ENCODE data around the gene ZBTB42. TPM values are rescaled to one million over a fixed set of nuclear protein-coding genes. Genes with fewer than 3 reads are reported as not detected.

The ZBTB42 gene
- total and polyA plus RNA-seq, 2 of the 13 experiments (the other 11 are each of a cell fraction or from before 2014, with no cell fraction given) = 2.8 to 4.2 TPM

DNA sequence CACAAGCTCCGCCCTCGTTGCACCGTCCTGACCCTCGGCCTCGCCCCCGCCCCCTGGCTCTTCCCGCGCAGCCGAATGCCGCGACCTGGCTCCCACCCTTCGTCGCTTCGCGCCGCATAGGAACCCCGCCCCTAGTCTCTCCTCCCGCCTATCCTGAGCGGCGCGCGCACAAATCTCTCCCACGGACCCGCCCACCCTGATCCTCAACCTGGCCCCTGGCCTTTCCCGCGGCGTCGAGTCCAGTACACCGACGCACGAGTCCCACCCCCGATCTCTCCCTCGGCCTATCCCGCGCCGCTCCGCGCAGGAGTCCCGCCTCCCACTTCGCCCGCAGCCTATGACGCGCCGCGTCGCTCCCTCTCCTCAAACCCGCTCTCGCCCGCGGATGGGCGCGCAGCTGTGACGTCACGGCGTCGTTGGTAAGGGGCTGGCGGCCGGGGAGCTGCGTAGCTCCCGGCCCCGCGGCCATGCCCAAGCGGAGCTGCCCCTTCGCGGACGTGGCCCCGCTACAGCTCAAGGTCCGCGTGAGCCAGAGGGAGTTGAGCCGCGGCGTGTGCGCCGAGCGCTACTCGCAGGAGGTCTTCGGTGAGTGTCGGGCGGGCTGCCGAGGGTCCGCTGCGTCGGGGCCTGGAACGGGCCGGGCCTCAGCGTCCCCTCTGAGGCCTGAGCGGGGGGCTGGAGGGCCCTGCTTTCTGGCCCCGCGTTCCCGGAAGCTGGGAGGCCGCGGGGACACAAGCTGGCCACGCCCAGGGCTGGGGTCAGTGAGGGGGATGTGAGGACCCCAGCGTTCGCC lies 48.0 kb upstream of the ZBTB42 start, which contains the start of gene SIVA1 (continued):
- TF ChIP-seq, protein P1, sequence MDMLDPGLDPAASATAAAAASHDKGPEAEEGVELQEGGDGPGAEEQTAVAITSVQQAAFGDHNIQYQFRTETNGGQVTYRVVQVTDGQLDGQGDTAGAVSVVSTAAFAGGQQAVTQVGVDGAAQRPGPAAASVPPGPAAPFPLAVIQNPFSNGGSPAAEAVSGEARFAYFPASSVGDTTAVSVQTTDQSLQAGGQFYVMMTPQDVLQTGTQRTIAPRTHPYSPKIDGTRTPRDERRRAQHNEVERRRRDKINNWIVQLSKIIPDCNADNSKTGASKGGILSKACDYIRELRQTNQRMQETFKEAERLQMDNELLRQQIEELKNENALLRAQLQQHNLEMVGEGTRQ (IDR thresholded peaks at IDR 0.05; ENCODE audit: low read depth, low read length) = no peak
- TF ChIP-seq, protein P1 (CRISPR knock-in tag; IDR thresholded peaks at IDR 0.05; ENCODE audit: borderline replicate concordance) = 0 out of 2 replicates have a peak, but pooled peaks have one; percentile 50
- no peak for TF ChIP-seq MAF1 (CRISPR knock-in tag; IDR thresholded peaks at IDR 0.05; ENCODE audit: borderline replicate concordance)
- no peak for TF ChIP-seq SMARCE1 (IDR thresholded peaks at IDR 0.05; ENCODE audit: borderline replicate concordance)
- TF ChIP-seq, protein P2, sequence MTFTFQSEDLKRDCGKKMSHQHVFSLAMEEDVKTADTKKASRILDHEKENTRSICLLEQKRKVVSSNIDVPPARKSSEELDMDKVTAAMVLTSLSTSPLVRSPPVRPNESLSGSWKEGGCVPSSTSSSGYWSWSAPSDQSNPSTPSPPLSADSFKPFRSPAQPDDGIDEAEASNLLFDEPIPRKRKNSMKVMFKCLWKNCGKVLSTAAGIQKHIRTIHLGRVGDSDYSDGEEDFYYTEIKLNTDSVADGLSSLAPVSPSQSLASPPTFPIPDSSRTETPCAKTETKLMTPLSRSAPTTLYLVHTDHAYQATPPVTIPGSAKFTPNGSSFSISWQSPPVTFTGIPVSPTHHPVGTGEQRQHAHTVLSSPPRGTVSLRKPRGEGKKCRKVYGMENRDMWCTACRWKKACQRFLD (CRISPR knock-in tag; IDR thresholded peaks at IDR 0.05; ENCODE audit: borderline replicate concordance) = no peak; the same call in 1 of the 2 replicates
- 0 out of 2 replicates have a peak, but pooled peaks have one; percentile 59 for TF ChIP-seq ZNF570 (CRISPR knock-in tag; IDR thresholded peaks at IDR 0.05; ENCODE audit: borderline replicate concordance)
- TF ChIP-seq ZNF879 (CRISPR knock-in tag; IDR thresholded peaks at IDR 0.05) = no peak; the same call in 1 of the 2 replicates
- TF ChIP-seq HMGA1 (CRISPR knock-in tag; conservative IDR thresholded peaks at IDR 0.05) = no peak
- TF ChIP-seq ZNF124 (CRISPR knock-in tag; IDR thresholded peaks at IDR 0.05) = peak; percentile 40; the same call in 1 of the 2 replicates
- TF ChIP-seq, protein P3, sequence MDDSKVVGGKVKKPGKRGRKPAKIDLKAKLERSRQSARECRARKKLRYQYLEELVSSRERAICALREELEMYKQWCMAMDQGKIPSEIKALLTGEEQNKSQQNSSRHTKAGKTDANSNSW (CRISPR knock-in tag; IDR thresholded peaks at IDR 0.05; ENCODE audit: borderline replicate concordance) = no peak
- peak; percentile 65; the same call in 1 of the 2 replicates for TF ChIP-seq MED13 (CRISPR knock-in tag; IDR thresholded peaks at IDR 0.05)
- peak; percentile 57; the same call in 1 of the 3 replicates for TF ChIP-seq MXI1 (IDR thresholded peaks at IDR 0.05; ENCODE audit: borderline replicate concordance, low read depth, low read length)
- TF ChIP-seq SMAD1 (CRISPR knock-in tag; IDR thresholded peaks at IDR 0.05; ENCODE audit: borderline replicate concordance, low read depth) = peak; percentile 84; the same call in 1 of the 2 replicates
- TF ChIP-seq PRPF4 (IDR thresholded peaks at IDR 0.05; ENCODE audit: low read depth, low read length, poor library complexity, severe bottlenecking) = no peak
- no peak for TF ChIP-seq ZNF773 (CRISPR knock-in tag; IDR thresholded peaks at IDR 0.05; ENCODE audit: borderline replicate concordance)
- TF ChIP-seq, protein P4, sequence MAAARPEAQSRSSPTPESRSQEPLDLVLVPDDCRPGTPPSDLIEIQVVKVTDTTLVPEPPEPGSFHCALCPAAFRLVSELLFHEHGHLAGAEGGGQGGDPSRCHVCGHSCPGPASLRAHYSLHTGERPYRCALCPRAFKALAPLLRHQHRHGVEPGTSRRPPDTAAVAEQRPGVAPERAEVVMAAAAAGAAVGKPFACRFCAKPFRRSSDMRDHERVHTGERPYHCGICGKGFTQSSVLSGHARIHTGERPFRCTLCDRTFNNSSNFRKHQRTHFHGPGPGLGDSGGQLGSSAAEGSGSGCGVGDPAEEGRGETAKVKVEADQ (CRISPR knock-in tag; IDR thresholded peaks at IDR 0.05; ENCODE audit: borderline replicate concordance) = peak; percentile 92; the same call in 1 of the 2 replicates
- peak; percentile 32; the same call in 1 of the 2 replicates for TF ChIP-seq FOXC1 (CRISPR knock-in tag; IDR thresholded peaks at IDR 0.05; ENCODE audit: borderline replicate concordance)
- TF ChIP-seq NCOR1 (IDR thresholded peaks at IDR 0.05; ENCODE audit: borderline replicate concordance, low read length) = peak; percentile 33; the same call in 1 of the 2 replicates
- TF ChIP-seq ZNF737 (CRISPR knock-in tag; IDR thresholded peaks at IDR 0.05; ENCODE audit: borderline replicate concordance) = peak; percentile 89
- 0 out of 2 replicates have a peak, but pooled peaks have one; percentile 44 for TF ChIP-seq ZC3H4 (CRISPR knock-in tag; IDR thresholded peaks at IDR 0.05; ENCODE audit: borderline replicate concordance)
- TF ChIP-seq REPIN1 (CRISPR knock-in tag; IDR thresholded peaks at IDR 0.05; ENCODE audit: borderline replicate concordance, low read depth) = peak; percentile 53; the same call in 1 of the 2 replicates
- TF ChIP-seq, protein P5, sequence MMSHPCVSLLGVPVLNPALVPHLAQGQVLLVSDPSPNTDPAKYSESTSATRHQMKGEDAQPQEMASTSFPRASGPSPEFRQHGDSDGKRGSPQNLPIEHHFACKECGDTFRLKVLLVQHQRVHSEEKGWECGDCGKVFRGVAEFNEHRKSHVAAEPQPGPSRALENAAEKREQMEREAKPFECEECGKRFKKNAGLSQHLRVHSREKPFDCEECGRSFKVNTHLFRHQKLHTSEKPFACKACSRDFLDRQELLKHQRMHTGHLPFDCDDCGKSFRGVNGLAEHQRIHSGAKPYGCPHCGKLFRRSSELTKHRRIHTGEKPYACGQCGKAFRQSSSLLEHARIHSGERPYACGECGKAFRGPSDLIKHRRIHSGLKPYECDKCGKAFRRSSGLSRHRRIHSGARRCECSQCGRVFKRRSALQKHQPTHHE (CRISPR knock-in tag; IDR thresholded peaks at IDR 0.05; ENCODE audit: borderline replicate concordance) = peak; percentile 68; the same call in 1 of the 2 replicates
- no peak for TF ChIP-seq HMG20A (CRISPR knock-in tag; IDR thresholded peaks at IDR 0.05; ENCODE audit: borderline replicate concordance)

Measured in HepG2 (cell line).